ENCODE data around the gene PRIMPOL.
"Not testable (repeated sequence)": the region's sequence is repeated elsewhere in the genome, so short reads cannot be mapped to it uniquely, and the experiment has no call there.

Gene PRIMPOL

DNA sequence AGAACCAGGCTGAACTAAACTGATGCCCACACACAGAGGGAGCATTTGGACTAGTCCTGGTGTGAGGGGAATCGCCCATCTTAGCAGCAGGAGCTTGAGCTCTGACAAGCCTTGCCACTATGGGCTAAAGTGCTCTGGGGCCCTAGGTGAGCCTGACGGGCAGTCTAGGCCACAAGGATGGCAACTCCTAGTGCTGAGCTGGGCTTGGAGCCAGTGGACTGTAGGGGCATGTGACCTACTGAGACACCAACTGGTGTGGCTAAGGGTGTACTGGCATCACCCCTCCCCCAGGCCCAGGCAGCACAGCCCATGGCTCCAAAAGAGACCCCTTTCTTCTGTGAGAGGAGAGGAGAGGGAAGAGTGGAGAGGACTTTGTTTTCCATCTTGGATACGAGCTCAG, 69.9 kb downstream of the PRIMPOL start:
- no peak for DNase-seq

DNA sequence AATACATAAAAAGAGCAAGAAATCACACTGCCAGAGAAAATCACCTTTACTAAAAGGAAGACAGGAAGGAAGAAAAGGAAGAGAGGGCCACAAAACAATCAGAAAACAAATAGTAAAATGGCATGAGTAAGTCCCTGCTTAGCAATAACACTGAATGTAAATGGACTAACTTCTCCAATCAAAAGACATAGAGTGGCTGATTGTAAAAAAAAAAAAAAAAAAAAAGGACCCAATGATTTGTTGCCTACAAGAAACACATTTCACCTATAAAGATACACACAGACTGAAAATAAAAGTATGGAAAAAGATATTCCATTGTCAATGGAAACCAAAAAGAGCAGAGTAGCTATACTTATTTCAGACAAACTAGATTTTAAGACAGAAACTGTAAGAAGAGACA, 71.7 kb downstream of the PRIMPOL start:
- no peak for DNase-seq

DNA sequence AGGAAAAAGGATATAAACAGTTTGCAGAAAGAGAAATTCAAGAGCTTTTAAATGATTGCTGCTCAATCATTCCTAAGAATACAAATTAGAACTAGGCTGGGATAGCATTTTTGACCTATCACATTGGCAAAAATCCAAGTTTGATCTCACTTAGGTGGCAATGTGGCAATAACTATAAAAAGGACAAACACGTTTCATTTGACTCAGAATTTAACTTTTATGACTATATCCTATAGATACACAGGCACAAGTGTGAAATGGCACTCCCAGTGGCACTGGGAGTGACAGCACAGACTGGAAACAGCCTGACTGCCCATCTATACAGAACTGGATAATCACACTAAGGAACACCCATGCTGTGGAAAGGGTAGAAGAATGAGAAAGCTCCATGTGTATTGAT, 73.3 kb downstream of the PRIMPOL start:
- no peak for DNase-seq

DNA sequence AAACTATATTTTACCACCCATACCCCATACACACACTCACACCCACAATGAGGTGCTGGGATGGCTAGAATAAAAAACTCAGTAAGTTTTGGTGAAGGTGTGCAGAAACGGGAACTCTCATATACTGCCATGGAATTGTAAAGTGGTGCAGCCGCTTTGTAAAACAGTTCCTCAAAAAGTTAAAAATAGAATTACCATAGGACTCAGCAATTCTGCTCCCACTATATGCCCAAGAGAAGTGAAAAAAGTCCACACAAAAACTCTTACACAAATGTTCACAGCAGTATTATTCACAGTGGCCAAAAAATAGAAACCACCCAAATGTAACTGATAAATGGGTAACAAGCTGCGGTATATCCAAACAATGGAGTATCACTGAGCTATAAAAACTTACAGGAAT, 77.9 kb downstream of the PRIMPOL start:
- no peak for DNase-seq

DNA sequence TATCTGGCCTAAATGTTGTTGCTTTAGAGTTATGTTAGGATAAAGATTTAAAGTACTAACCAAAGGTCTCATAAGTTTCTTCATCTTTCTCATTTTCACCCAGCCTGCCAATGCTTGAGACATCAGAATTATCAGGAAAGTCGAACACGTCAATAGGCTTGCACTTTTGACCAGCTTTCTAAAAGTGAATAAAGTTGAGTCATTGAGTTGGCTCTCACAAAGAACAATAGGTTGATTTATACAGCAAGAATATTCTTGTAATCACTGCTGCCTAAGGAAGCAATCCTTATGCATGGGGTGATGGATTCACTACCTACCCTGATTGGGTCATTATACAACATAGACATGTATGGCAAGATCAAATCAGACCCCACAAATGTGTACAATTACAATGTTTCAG, 79.3 kb downstream of the PRIMPOL start:
- no peak for DNase-seq

DNA sequence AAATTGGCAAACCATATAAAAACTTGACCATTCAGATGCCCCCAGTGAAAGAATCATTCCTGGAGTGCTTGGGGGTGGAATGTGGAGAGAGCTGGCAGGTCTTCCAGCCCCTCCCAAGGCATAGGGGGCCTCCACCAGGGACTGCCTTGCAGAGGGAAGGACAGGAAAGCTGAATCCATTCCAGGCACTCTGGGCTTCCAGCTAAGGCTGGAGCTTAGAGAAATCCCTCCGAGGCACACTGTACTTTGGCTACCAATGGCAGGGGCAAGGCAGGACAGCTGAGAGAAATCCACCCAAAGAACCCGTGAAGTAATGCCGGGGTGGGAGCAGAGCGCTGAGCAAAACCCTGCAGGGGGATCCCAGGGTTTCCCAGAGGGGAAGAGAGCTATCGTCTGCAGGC, 80.4 kb downstream of the PRIMPOL start:
- no peak for DNase-seq

DNA sequence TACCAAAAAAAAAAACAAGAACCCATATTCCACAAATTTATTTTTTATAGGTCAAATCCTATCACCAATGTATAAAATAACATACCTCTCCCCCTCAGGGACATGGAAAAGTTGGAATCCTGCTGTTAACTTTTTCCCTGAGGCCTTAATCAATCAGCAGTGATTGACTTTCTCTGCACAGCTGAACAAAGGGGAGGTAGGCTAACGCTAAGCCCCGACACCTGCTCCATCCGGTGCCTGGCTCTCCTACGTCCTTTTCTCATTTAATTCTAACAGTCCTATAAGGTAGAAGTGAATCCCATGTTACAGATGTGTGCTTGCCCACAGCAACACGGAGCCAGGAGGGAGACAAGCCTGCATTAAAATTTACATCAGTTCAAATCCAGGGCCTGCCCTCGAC, 81.5 kb downstream of the PRIMPOL start:
- DNase-seq, result no peak

DNA sequence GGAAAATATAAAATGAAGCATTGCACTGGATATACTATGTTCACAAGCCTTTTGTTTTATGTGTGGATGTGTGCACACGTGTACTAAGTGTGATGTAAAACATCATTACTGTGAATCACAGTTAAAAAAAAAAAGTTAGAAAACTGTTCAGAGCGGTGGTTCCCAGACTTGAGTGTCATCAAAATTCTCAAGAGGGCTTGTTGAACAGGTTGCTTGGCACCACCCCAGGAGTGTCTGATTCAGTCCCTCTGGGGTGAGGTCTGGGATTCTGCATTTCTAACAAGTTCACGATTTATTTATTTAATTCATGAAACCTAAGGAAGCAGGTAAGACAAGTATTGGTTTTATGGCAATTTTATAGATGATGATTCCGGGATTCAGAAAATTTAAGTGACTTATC, 82.6 kb downstream of the PRIMPOL start:
- no peak for DNase-seq

DNA sequence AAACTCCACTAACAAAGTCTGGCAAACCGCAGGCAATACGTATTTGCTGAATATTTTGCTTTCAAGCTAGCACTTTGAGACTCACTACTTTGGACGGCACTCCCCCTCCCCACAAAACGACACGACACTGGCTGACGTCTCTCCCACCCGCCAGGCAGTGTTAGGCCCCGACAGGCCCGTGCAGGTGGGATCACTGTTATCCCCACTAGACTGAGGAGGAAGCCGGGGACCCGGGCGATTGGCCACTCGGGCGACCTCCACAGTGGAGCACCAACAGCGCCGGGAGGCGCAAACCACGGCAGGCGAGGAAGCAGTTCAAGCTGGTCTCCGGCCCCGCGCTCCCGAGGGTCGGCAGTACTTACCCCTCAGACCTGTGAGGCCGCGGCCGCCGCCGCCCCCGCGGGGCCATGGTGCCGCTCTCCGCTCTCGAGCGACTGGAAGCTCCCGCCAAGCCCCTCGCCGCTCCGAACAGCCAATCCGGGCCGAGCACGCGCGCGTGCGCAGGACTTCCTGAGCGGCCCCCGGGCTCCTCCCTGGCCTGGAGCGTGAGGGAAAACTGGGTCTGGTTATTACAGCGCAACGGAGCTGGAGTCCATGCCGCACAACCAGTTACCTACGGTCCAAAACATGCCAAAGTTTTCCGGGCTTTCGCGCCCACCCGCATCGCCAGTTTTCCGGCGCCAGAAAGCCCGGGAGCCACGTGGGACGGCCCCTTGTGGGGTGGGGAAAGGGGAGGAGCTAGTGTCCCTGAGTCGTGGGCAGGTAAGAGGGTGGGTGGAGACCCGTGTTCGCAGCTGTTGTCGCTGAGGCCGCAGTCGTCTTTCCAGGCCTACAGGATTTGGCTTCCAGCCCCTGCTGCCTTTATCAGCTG, 84.4 kb downstream of the PRIMPOL start, which contains the start of gene CENPU:
Gene CENPU, minus strand, starts transcription at position 443 of the 871 bp plus-strand sequence. Its CDS starts 34 bp downstream, at position 409.
- DNase-seq, result peak; percentile 94

DNA sequence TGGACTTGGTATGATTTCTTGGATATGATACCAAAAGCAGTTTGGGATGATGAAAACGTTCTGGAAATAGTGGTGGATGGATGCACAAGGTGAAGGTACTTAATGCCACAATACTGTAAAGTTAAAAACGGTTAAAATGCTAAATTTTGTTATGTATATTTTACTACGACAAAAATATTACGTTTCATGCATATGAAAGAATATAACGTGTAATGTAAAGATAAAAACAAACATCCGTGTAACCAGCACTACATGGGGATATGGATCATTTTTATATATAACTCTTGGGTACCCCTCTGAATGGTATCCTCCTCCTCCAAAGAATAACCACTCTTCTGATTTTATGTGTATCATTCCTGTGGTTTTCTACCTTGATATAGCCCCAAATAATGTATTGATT, 85.2 kb downstream of the PRIMPOL start:
- DNase-seq, result no peak

DNA sequence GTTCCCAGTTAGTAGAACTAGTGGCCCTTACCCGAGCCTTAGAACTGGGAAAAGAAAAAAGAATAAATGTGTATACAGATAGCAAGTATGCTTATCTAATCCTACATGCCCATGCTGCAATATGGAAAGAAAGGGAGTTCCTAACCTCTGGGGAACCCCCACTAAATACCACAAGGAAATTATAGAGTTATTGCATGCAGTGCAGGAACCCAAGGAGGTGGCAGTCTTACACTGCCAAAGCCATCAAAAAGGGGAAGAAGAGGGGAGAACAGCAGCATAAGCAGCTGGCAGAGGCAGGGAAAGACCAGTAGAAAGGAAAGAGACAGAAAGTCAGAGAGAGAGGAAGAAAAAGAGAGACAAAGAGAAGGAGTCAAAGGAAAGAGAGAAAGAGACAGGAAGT, 90.0 kb downstream of the PRIMPOL start:
- not testable (repeated sequence) for DNase-seq

DNA sequence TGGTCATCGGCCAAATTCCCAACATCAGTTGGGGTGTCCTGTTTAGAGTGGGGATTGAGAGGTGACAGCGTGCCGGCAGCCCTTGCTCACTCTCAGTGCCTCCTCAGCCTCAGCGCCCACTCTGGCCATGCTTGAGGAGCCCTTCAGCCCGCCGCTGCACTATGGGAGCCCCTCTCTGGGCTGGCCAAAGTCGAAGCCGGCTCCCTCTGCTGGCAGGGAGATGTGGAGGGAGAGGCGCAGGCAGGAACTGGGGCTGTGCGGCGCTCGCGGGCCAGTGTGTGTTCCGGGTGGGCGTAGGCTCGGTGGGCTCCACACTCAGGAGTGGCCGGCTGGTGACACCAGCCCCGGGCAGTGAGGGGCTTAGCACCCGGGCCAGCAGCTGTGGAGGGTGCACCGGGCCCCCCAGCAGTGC, 91.4 kb downstream of the PRIMPOL start:
- DNase-seq, result no peak

DNA sequence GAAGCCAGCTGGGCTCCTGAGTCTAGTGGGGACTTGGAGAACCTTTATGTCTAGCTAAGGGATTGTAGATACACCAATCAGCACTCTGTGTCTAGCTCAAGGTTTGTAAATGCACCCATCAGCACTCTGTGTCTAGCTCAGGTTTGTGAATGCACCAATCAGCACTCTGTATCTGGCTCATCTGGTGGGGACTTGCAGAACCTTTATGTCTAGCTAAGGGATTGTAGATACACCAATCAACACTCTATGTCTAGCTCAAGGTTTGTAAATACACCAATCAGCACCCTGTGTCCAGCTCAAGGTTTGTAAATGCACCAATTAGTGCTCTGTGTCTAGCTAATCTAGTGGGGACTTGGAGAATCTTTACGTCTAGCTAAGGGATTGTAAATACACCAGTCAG, 92.1 kb downstream of the PRIMPOL start:
- not testable (repeated sequence) for DNase-seq

DNA sequence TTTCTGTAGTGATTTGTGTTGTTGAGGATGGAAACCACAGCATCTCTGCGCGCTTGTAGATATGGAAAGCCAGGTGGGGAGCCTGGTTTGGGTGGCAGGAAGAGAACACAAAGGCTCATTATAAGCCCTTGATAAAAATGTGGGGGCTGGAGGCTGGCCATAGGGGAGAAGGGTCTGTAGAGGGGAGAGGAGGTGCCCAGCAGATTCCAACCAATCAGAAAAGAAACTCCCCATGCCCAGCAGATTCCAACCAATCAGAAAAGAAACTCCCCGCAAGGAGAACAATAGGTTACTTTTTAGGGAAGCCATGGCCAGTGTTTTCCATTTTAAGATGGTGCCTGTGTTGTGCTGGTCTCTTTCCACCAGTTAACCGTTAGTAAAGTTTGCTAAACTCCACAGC, 94.1 kb downstream of the PRIMPOL start:
- DNase-seq, result no peak

DNA sequence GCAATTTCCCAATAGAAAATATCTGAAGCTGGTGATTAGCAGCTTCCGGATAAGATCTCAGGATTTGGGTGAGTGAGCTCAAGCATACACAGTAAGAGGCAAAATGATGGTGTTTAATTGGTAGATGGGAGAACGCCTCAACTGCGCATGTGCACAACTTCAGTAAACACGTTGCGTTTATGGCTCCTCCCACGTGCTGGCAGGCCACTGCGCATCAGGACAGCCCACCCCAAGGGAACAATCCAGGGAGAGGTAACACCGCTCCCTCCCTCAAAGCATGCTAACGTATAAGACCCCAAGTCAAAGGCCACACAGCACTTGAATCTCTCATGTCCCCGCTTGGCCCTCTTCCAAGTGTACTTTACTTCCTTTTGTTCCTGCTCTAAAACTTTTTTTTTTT, 94.7 kb downstream of the PRIMPOL start:
- DNase-seq, result no peak

All from effector CD8-positive, alpha-beta T cell (primary cell).